Adrenal gland (tissue), 12 donors: ENCODE results near the gene LPCAT4. TPM values are rescaled to one million over a fixed set of nuclear protein-coding genes. Genes with fewer than 3 reads are reported as not detected.

Experiments used
- DNase-seq, 7 donors: peaks; one replicate each; pipeline ENCODE4 v3.0.0-alpha.2; 2019 to 2020
- H3K27ac ChIP-seq, 5 donors: fragments of 200-600 bp; sonication (generic) in 4 of 5; 1 replicate in 3 of 5; 2 replicates in 2 of 5; pipeline versions ENCODE4 v1.5.1 to v1.8.0; 2016 to 2020; ENCODE audit warnings: mild to moderate bottlenecking in 1 of 5
- H3K27me3 ChIP-seq: fragments of 200-600 bp; 2 replicates; pipeline ENCODE4 v1.8.0; 2021
- H3K36me3 ChIP-seq, 2 donors: fragments of 200-600 bp; replicated peaks in 1 of 2; 1 replicate in 1 of 2; 2 replicates in 1 of 2; pipeline versions ENCODE4 v1.5.1 to v1.8.0; 2018 to 2022
- H3K4me1 ChIP-seq, 2 donors: fragments of 200-600 bp; replicated peaks in 1 of 2; 1 replicate in 1 of 2; 2 replicates in 1 of 2; pipeline versions ENCODE4 v1.5.1 to v1.8.0; 2018 to 2021
- H3K4me3 ChIP-seq, 4 donors: fragments of 200-600 bp; sonication (generic) in 3 of 4; one replicate each; pipeline ENCODE4 v1.5.1; 2016 to 2018
- H3K9me3 ChIP-seq, 3 donors: fragments of 200-600 bp; sonication (generic) in 1 of 3; replicated peaks in 1 of 3; 1 replicate in 2 of 3; 2 replicates in 1 of 3; pipeline versions ENCODE4 v1.5.1 to v1.8.0; 2016 to 2021
- CTCF ChIP-seq, 6 experiments: fragments of 450-650 bp in 4 of 6; fragments of 200-600 bp in 2 of 6; sonication (generic) in 1 of 6; IDR thresholded peaks; 1 replicate in 5 of 6; 2 replicates in 1 of 6; pipeline versions ENCODE4 v1.5.1 to v1.8.0; 2016 to 2021; ENCODE audit warnings: antibody characterized with exemption in 6 of 6, mild to moderate bottlenecking in 2 of 6, moderate library complexity in 1 of 6
- POLR2A ChIP-seq, 2 donors: fragments of 450-650 bp; IDR thresholded peaks; one replicate each; pipeline ENCODE4 v1.6.1; 2017; ENCODE audit warnings: antibody characterized with exemption in 2 of 2, mild to moderate bottlenecking in 2 of 2, moderate library complexity in 1 of 2
- WGBS, 4 donors: extraction: QIAGEN DNeasy Blood & Tissue Kit in 2 of 4; methylation state at CpG; one replicate each; pipeline versions ENCODE4 v1.1.5 to v1.1.7; 2013 to 2017; 5-methylcytosine and 5-hydroxymethylcytosine counted together
- intact Hi-C, 2 donors: fragments of 100-400 bp; cut with DNase I; formaldehyde crosslinking; loops; one replicate each; pipeline versions ENCODE4 v1.14.1 to v1.15.0; 2022 to 2023
- polyA plus RNA-seq, 3 donors: library from polyadenylated mRNA; stranded (reverse); fragments of 200-250 nt in 2 of 3; fragments of 350-450 nt in 1 of 3; fragmentation: Illumina TruSeq in 1 of 3; extraction: RNeasy Lipid Tissue Mini Kit (QIAGEN cat#74804) in 1 of 3; gene quantifications; one replicate each; pipeline ENCODE4 v1.2.3, GENCODE V29; 2013 to 2014
- total RNA-seq, 9 donors: library from RNA; depleted of rRNA in 4 of 9; stranded (reverse); fragments of >200 nt in 4 of 9; fragments of 120-200 nt in 1 of 9; fragmentation: NEBNext Ultra II Directional in 1 of 9; extraction: Animal tissue kit (Norgen Biotek cat#: 25700) in 1 of 9; gene quantifications; one replicate each; pipeline versions ENCODE4 v1.1.0 to v1.2.4, GENCODE V29; 2013 to 2023
- donor health status: healthy with polysubstance abuse.
- donor health status: Bipolar disorder and iron deficiency.
- donor health status: DM: yes; HTN: yes; CAD: no.
- donor health status: DM: no; HTN: no; CAD: no.
- donor health status: DM: no; HTN: no; CAD: no.
- donor health status: DM: yes; HTN: yes; CAD: no.

LPCAT4 gene
- total and polyA plus RNA-seq, 12 donors = 1.2 to 31.6 (median 12.6) TPM

DNA sequence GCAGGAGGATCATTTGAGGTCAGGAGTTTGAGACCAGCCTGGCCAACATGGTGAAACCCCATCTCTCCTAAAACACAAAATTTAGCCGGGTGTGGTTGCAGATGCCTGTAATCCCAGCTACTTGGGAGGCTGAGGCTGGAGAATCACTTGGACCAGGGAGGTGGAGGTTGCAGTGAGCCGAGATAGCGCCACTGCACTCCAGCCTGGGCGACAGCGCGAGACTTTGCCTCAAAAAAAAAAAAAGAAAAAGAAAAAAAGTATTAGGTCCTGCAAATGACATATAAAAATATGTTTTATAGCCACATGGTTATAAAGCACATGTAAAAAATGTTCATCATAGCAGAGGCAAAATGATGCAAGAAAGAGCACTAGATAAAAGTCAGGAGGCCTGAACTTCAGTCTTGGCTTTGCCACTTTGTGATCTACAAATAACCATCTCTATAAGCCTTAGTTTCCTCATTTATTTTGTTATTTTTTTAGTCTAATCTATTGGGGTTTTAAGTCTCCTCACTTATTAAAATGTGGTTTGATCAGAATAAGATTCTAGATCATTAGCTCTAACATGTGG, 34.4 kb downstream of the LPCAT4 start:
- H3K27ac ChIP-seq = no peak overlapping the region
- no peaks in the 10 kb centered on the region for H3K27me3 ChIP-seq
- no peaks in the 10 kb centered on the region for H3K36me3 ChIP-seq
- no peaks in the 10 kb centered on the region for H3K9me3 ChIP-seq
- 96 to 98% (median 97%) methylated on average over 6 of the region's 6 CpGs for WGBS, 4 donors
- TF ChIP-seq CTCF (IDR thresholded peaks at IDR 0.05) = no peak
- TF ChIP-seq POLR2A (IDR thresholded peaks at IDR 0.05) = no peak
- H3K4me3 ChIP-seq = no peak overlapping the region
- DNase-seq = peak in 1 of 7 donors; percentile 21
- peaks cover 5 to 15% of the 10 kb centered on the region in 2 donors for H3K4me1 ChIP-seq
- intact Hi-C loops = no loop called here

- no peak for TF ChIP-seq CTCF (IDR thresholded peaks at IDR 0.05)
- TF ChIP-seq POLR2A (IDR thresholded peaks at IDR 0.05) = no peak
- no peak for DNase-seq
- Histone ChIP-seq H3K9me3 (no peaks in the 10 kb centered on the region), H3K4me3 (no peak overlapping the region), H3K27me3 (no peaks in the 10 kb centered on the region), H3K4me1 (peaks cover 2 to 12% of the 10 kb centered on the region in 2 donors), H3K36me3 (no peaks in the 10 kb centered on the region), H3K27ac (no peak overlapping the region)
- WGBS, 4 donors = 77 to 88% (median 81%) methylated on average over 2 of the region's 2 CpGs
- intact Hi-C loops = no loop called here
Measured at GRCh38 chr15:34331809-34332208, 35.2 kb downstream of the LPCAT4 start.

DNA sequence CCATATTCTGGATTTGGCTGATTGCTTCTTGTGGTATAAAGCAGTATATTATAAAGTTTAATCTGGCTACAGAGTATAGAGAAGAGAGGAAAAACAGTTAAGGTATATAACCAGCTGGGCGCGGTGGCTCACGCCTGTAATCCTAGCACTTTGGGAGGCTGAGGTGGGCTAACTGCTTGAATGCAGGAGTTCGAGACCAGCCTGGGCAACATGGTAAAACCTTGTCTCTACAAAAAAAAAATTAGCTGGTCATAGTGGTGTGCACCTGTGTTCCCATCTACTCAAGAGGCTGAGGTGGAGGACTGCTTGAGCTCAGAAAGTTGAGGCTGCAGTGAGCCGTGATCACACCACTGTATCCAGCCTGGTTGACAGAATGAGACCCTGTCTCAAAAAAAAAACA, 36.7 kb downstream of the LPCAT4 start:
- 95 to 97% (median 96%) methylated on average over 5 of the region's 5 CpGs for WGBS, 4 donors
- intact Hi-C loops = no loop called here
- H3K9me3 ChIP-seq = no peaks in the 10 kb centered on the region
- no peak overlapping the region for H3K27ac ChIP-seq
- H3K27me3 ChIP-seq = no peaks in the 10 kb centered on the region
- DNase-seq = no peak
- H3K4me1 ChIP-seq = no peaks in the 10 kb centered on the region
- no peak overlapping the region for H3K4me3 ChIP-seq
- H3K36me3 ChIP-seq = no peaks in the 10 kb centered on the region
- TF ChIP-seq CTCF (IDR thresholded peaks at IDR 0.05) = no peak
- TF ChIP-seq POLR2A (IDR thresholded peaks at IDR 0.05) = no peak

- H3K4me1 ChIP-seq = no peaks in the 10 kb centered on the region
- intact Hi-C loops = no loop called here
- H3K27me3 ChIP-seq = no peaks in the 10 kb centered on the region
- WGBS, 4 donors = 82 to 85% (median 83%) methylated on average over 2 of the region's 2 CpGs
- H3K9me3 ChIP-seq = no peaks in the 10 kb centered on the region
- H3K4me3 ChIP-seq = no peak overlapping the region
- DNase-seq = no peak
- no peak overlapping the region for H3K27ac ChIP-seq
- TF ChIP-seq POLR2A (IDR thresholded peaks at IDR 0.05) = no peak
- no peak for TF ChIP-seq CTCF (IDR thresholded peaks at IDR 0.05)
- no peaks in the 10 kb centered on the region for H3K36me3 ChIP-seq
Measured at GRCh38 chr15:34329006-34329405, 38.0 kb downstream of the LPCAT4 start.
